ENCODE results near the gene CLASP1. TPM values are rescaled to one million over a fixed set of nuclear protein-coding genes. Genes with fewer than 3 reads are reported as not detected.
"Not testable (repeated sequence)": the region's sequence is repeated elsewhere in the genome, so short reads cannot be mapped to it uniquely, and the experiment has no call there.

CLASP1 gene
- total RNA-seq = 10 to 100 TPM; 67.4 to 68.7 TPM
- 10 to 100 TPM in 1 of 2 donors, 1 to 10 TPM in 1; 3.3 to 16.8 TPM for polyA plus RNA-seq

- H3K27me3 Mint-ChIP-seq = peaks cover 0 to 3% of the 10 kb centered on the region in 2 donors
- ChIA-PET POLR2A (ENCODE audit: partially characterized antibody) (interaction anchor here (0.5 to 5.0 kb wide), 22 partner anchors 10 to 1971 kb away, joined by 3 to 152 read pairs (median 5); partner anchors contain the start of genes NIFK, RNU4ATAC and TSN), CTCF (ENCODE audit: partially characterized antibody) (interaction anchor here (0.8 to 3.5 kb wide), 3 partner anchors 51 to 118 kb away, joined by 3 to 32 read pairs (median 6); partner anchors contain the start of gene RNU4ATAC)
- Histone ChIP-seq H3K9me3 (ENCODE audit: control insufficient read depth in 1 of 2, low read length in 2 of 2) (no peaks in the 10 kb centered on the region), H3K36me3 (ENCODE audit: insufficient read depth, low read length) (no peaks in the 10 kb centered on the region), H3K4me3 (ENCODE audit: low read length in 2 of 2) (peak within 1 kb of the TSS; percentile 88 to 97), H3K27ac (ENCODE audit: low read depth, low read length) (peak within 1 kb of the TSS; percentile 94), H3K27me3 (ENCODE audit: insufficient read depth, low read length) (no peaks in the 10 kb centered on the region), H3K4me1 (ENCODE audit: insufficient read depth, low read length) (peaks cover 56% of the 10 kb centered on the region)
- H3K36me3 Mint-ChIP-seq = peaks cover 4 to 33% of the 10 kb centered on the region in 2 donors
- H3K9me3 Mint-ChIP-seq = peaks cover 0 to 4% (median 0%) of the 10 kb centered on the region in 8 donors
- no peak for DNase-seq
- H3K27ac Mint-ChIP-seq = peak within 1 kb of the TSS; percentile 99 to 100 (median 99)
- intact Hi-C loops (cut with micrococcal nuclease) = loop anchor here (1.0 to 5.0 kb wide), 6 partner anchors 50 to 119 kb away; partner anchors contain the start of genes NIFK, RNU4ATAC and TSN
- peaks cover 46 to 88% (median 63%) of the 10 kb centered on the region in 4 donors for H3K4me1 Mint-ChIP-seq
- H3K4me3 Mint-ChIP-seq = peak within 1 kb of the TSS; percentile 96 to 100 (median 99)
These were observed at the start of gene CLASP1 for GRCh38 chr2:121649149-121649595. CLASP1 (minus strand) TSS chr2:121649462; CDS start chr2:121605895, 43,567 bp downstream.

GRCh38 chr2:121698318-121698930 is 49.2 kb upstream of the CLASP1 start:
- H3K27me3 Mint-ChIP-seq = no peaks in the 10 kb centered on the region
- H3K4me1 Mint-ChIP-seq = peaks cover 27 to 51% (median 36%) of the 10 kb centered on the region in 4 donors
- peak overlapping the region in 3 of 8 donors; percentile 17 to 83 (median 31) for H3K4me3 Mint-ChIP-seq
- no peaks in the 10 kb centered on the region for H3K36me3 Mint-ChIP-seq
- H3K27ac Mint-ChIP-seq = peak overlapping the region; percentile 85 to 99 (median 98)
- POLR2A ChIA-PET (ENCODE audit: partially characterized antibody) = interaction anchor here (1.2 to 5.1 kb wide), 7 partner anchors 20 to 169 kb away, joined by 3 to 69 read pairs (median 17); partner anchors contain the start of genes CLASP1, NIFK and RNU4ATAC
- peak overlapping the region; percentile 55 for H3K27ac ChIP-seq (ENCODE audit: low read depth, low read length)
- peaks cover 0 to 1% (median 0%) of the 10 kb centered on the region in 8 donors for H3K9me3 Mint-ChIP-seq
- intact Hi-C loops (cut with micrococcal nuclease) = no loop called here
- H3K4me3 ChIP-seq (ENCODE audit: low read length in 2 of 2) = no peak overlapping the region
- peaks cover 32% of the 10 kb centered on the region for H3K4me1 ChIP-seq (ENCODE audit: insufficient read depth, low read length)
- H3K27me3 ChIP-seq (ENCODE audit: insufficient read depth, low read length) = no peaks in the 10 kb centered on the region
- no peaks in the 10 kb centered on the region for H3K9me3 ChIP-seq (ENCODE audit: control insufficient read depth in 1 of 2, low read length in 2 of 2)
- no peak for DNase-seq
- no peaks in the 10 kb centered on the region for H3K36me3 ChIP-seq (ENCODE audit: insufficient read depth, low read length)
- CTCF ChIA-PET (ENCODE audit: partially characterized antibody) = interaction anchor here (1.0 kb wide), 1 partner anchor 20 kb away, joined by 3 read pairs; no protein-coding TSS in a partner anchor

DNA sequence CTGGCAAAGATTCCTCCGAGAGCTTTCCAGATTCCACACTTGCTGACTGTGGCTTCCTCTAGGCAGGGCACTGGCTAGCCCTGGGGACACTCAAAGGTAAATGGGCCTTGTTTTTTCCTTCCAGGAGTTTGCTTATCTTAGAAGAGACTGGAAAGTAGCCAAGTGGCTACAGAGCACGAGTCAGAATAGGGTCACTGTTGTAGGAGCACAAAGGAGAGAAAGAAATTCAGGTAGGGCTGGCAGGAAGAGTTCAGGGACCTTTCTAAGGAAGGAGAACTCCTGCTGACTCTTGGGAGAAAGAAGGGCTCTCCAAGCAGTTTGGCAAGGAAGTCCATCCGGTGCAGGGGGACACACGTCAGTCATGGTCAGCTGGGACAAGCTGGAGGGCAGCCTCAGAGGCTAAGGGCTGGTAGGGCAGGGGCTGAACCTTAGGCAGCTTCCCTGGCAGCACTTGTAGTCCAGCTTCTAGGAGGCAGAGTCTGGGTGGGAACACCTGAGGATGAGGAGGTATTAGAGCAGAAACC is 47.9 kb upstream of the CLASP1 start:
- H3K9me3 ChIP-seq (ENCODE audit: control insufficient read depth in 1 of 2, low read length in 2 of 2) = no peaks in the 10 kb centered on the region
- no peaks in the 10 kb centered on the region for H3K36me3 ChIP-seq (ENCODE audit: insufficient read depth, low read length)
- peak overlapping the region in 5 of 7 donors; percentile 58 to 92 (median 88) for H3K27ac Mint-ChIP-seq
- no peaks in the 10 kb centered on the region for H3K36me3 Mint-ChIP-seq
- no peak overlapping the region for H3K4me3 Mint-ChIP-seq
- peaks cover 32% of the 10 kb centered on the region for H3K4me1 ChIP-seq (ENCODE audit: insufficient read depth, low read length)
- peaks cover 0 to 1% (median 0%) of the 10 kb centered on the region in 8 donors for H3K9me3 Mint-ChIP-seq
- H3K4me1 Mint-ChIP-seq = peaks cover 27 to 47% (median 36%) of the 10 kb centered on the region in 4 donors
- no peaks in the 10 kb centered on the region for H3K27me3 ChIP-seq (ENCODE audit: insufficient read depth, low read length)
- intact Hi-C loops (cut with micrococcal nuclease) = no loop called here
- H3K27me3 Mint-ChIP-seq = no peaks in the 10 kb centered on the region
- no peak for DNase-seq
- H3K4me3 ChIP-seq (ENCODE audit: low read length in 2 of 2) = no peak overlapping the region
- ChIA-PET CTCF (ENCODE audit: partially characterized antibody) (no interaction called here), POLR2A (ENCODE audit: partially characterized antibody) (interaction anchor here (0.9 to 5.1 kb wide), 2 partner anchors 47 to 167 kb away, joined by 3 to 69 read pairs; partner anchors contain the start of genes CLASP1 and RNU4ATAC)
- no peak overlapping the region for H3K27ac ChIP-seq (ENCODE audit: low read depth, low read length)

- Mint-ChIP-seq H3K27ac (peak overlapping the region in 4 of 7 donors; percentile 34 to 81 (median 60)), H3K9me3 (peaks cover 0 to 1% (median 0%) of the 10 kb centered on the region in 8 donors), H3K36me3 (no peaks in the 10 kb centered on the region), H3K27me3 (no peaks in the 10 kb centered on the region), H3K4me3 (no peak overlapping the region), H3K4me1 (peaks cover 24 to 40% (median 32%) of the 10 kb centered on the region in 4 donors)
- intact Hi-C loops (cut with micrococcal nuclease) = no loop called here
- Histone ChIP-seq H3K36me3 (ENCODE audit: insufficient read depth, low read length) (no peaks in the 10 kb centered on the region), H3K4me1 (ENCODE audit: insufficient read depth, low read length) (peaks cover 31% of the 10 kb centered on the region), H3K27me3 (ENCODE audit: insufficient read depth, low read length) (no peaks in the 10 kb centered on the region), H3K9me3 (ENCODE audit: control insufficient read depth in 1 of 2, low read length in 2 of 2) (no peaks in the 10 kb centered on the region), H3K4me3 (ENCODE audit: low read length in 2 of 2) (no peak overlapping the region), H3K27ac (ENCODE audit: low read depth, low read length) (no peak overlapping the region)
- ChIA-PET CTCF (ENCODE audit: partially characterized antibody) (no interaction called here), POLR2A (ENCODE audit: partially characterized antibody) (no interaction called here)
- no peak for DNase-seq
These were observed 47.2 kb upstream of the CLASP1 start for GRCh38 chr2:121696410-121696930.

DNA sequence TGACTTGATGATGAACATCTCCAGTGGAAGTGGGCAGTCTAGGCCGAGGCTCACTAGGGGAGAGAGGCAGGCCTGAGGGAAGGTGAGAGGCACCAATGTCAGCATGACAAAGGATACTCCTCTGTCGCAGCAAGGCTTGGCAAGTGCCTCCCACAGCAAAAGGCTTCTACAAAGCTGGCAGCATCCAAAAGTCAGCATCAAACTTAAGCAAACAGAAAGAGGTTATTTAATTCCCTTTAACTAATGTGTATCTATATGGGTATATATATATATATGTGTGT is 45.8 kb upstream of the CLASP1 start:
- POLR2A ChIA-PET (ENCODE audit: partially characterized antibody) = no interaction called here

GRCh38 chr2:121694398-121695170 is 45.3 kb upstream of the CLASP1 start:
- H3K4me3 ChIP-seq (ENCODE audit: low read length in 2 of 2) = no peak overlapping the region
- H3K27me3 ChIP-seq (ENCODE audit: insufficient read depth, low read length) = no peaks in the 10 kb centered on the region
- intact Hi-C loops (cut with micrococcal nuclease) = no loop called here
- no peaks in the 10 kb centered on the region for H3K27me3 Mint-ChIP-seq
- peaks cover 9 to 21% (median 15%) of the 10 kb centered on the region in 4 donors for H3K4me1 Mint-ChIP-seq
- CTCF ChIA-PET (ENCODE audit: partially characterized antibody) = no interaction called here
- no peaks in the 10 kb centered on the region for H3K36me3 Mint-ChIP-seq
- no peaks in the 10 kb centered on the region for H3K36me3 ChIP-seq (ENCODE audit: insufficient read depth, low read length)
- no peak overlapping the region for H3K27ac ChIP-seq (ENCODE audit: low read depth, low read length)
- no peak overlapping the region for H3K4me3 Mint-ChIP-seq
- no peak overlapping the region for H3K27ac Mint-ChIP-seq
- no peaks in the 10 kb centered on the region for H3K9me3 ChIP-seq (ENCODE audit: control insufficient read depth in 1 of 2, low read length in 2 of 2)
- peaks cover 12% of the 10 kb centered on the region for H3K4me1 ChIP-seq (ENCODE audit: insufficient read depth, low read length)
- POLR2A ChIA-PET (ENCODE audit: partially characterized antibody) = no interaction called here
- DNase-seq = no peak
- H3K9me3 Mint-ChIP-seq = no peaks in the 10 kb centered on the region

More for the DNA sequence above, 45.8 kb upstream of the CLASP1 start:
- CTCF ChIA-PET (ENCODE audit: partially characterized antibody) = no interaction called here
- Mint-ChIP-seq H3K4me3 (no peak overlapping the region), H3K4me1 (peaks cover 14 to 27% (median 20%) of the 10 kb centered on the region in 4 donors), H3K27ac (no peak overlapping the region), H3K9me3 (no peaks in the 10 kb centered on the region), H3K27me3 (no peaks in the 10 kb centered on the region), H3K36me3 (no peaks in the 10 kb centered on the region)
- intact Hi-C loops (cut with micrococcal nuclease) = no loop called here
- Histone ChIP-seq H3K27me3 (ENCODE audit: insufficient read depth, low read length) (no peaks in the 10 kb centered on the region), H3K36me3 (ENCODE audit: insufficient read depth, low read length) (no peaks in the 10 kb centered on the region), H3K9me3 (ENCODE audit: control insufficient read depth in 1 of 2, low read length in 2 of 2) (no peaks in the 10 kb centered on the region), H3K27ac (ENCODE audit: low read depth, low read length) (no peak overlapping the region), H3K4me3 (ENCODE audit: low read length in 2 of 2) (no peak overlapping the region), H3K4me1 (ENCODE audit: insufficient read depth, low read length) (peaks cover 18% of the 10 kb centered on the region)
- DNase-seq = no peak

- peak overlapping the region in 1 of 7 donors; percentile 45 for H3K27ac Mint-ChIP-seq
- H3K4me3 ChIP-seq (ENCODE audit: low read length in 2 of 2); H3K4me3 Mint-ChIP-seq; intact Hi-C loops (cut with micrococcal nuclease); DNase-seq; POLR2A ChIA-PET (ENCODE audit: partially characterized antibody); H3K27ac ChIP-seq (ENCODE audit: low read depth, low read length); H3K27me3 Mint-ChIP-seq; H3K4me1 Mint-ChIP-seq; H3K36me3 Mint-ChIP-seq; H3K4me1 ChIP-seq (ENCODE audit: insufficient read depth, low read length); H3K9me3 ChIP-seq (ENCODE audit: control insufficient read depth in 1 of 2, low read length in 2 of 2); H3K27me3 ChIP-seq (ENCODE audit: insufficient read depth, low read length); H3K9me3 Mint-ChIP-seq; CTCF ChIA-PET (ENCODE audit: partially characterized antibody); H3K36me3 ChIP-seq (ENCODE audit: insufficient read depth, low read length): not testable (repeated sequence)
These were observed 41.3 kb upstream of the CLASP1 start for GRCh38 chr2:121690572-121690971.

All from CD4-positive, alpha-beta memory T cell (primary cell).